GM12878 (cell line): ENCODE results near the gene RAB31. TPM values are rescaled to one million over a fixed set of nuclear protein-coding genes. Genes with fewer than 3 reads are reported as not detected.

Source experiments
- ATAC-seq: fragments of 200-7000 bp; cut with Tn5 transposase; 3 replicates; pipeline ENCODE4 v1.9.1; 2020; ENCODE audit warnings: mild to moderate bottlenecking, moderate library complexity
- BruUV-seq: library from RNA; stranded (reverse); fragments of 400-500 nt; replicated peaks from 2 replicates; lab custom pipeline; 2021; lab: Mats Ljungman, UMichigan
- CTCF ChIA-PET: fragments of 300-600 bp; sonication (Branson Sonifier 250); formaldehyde crosslinking; extraction: SDS; loops from one replicate; lab custom pipeline; 2021; ENCODE audit warnings: inconsistent platforms; lab: Yijun Ruan, JAX
- POLR2A ChIA-PET: fragments of 350-600 bp; formaldehyde crosslinking; extraction: SDS; loops from one replicate; lab custom pipeline; 2021; ENCODE audit warnings: inconsistent platforms; lab: Charles Lee
- RAD21 ChIA-PET: fragments of 300-600 bp; sonication (Branson Sonifier 250); formaldehyde crosslinking; loops from one replicate; lab custom pipeline; 2023; ENCODE audit warnings: antibody characterized with exemption; ENCODE audit not compliant: unreplicated experiment; lab: Charles Lee
- SMC1A ChIA-PET: fragments of 300-600 bp; sonication (Branson Sonifier 250); formaldehyde crosslinking; loops from one replicate; lab custom pipeline; 2023; ENCODE audit not compliant: unreplicated experiment, uncharacterized antibody; lab: Charles Lee
- DNase-seq: peaks from one replicate; pipeline ENCODE4 v3.0.0-alpha.2; 2011; ENCODE audit warnings: low read depth, low spot score
- FAIRE-seq: peaks from 3 replicates; lab custom pipeline; 2011; peaks lifted over from hg19 to GRCh38; lab: Jason Lieb, UNC
- H2AFZ ChIP-seq: 2 replicates; pipeline ENCODE4 v1.6.0; 2011; ENCODE audit warnings: low read depth, low read length, control low read depth; ENCODE audit not compliant: control insufficient read depth
- H3K27ac ChIP-seq: 2 replicates; pipeline ENCODE4 v1.5.1; 2011; ENCODE audit warnings: control low read depth; ENCODE audit not compliant: control insufficient read depth, insufficient read depth
- H3K27me3 ChIP-seq, 2 experiments: replicated peaks in 1 of 2; 2 replicates each; pipeline versions ENCODE4 v1.6.0 to v1.6.1; 2011; ENCODE audit warnings: low read length in 1 of 2; ENCODE audit not compliant: control insufficient read depth in 2 of 2, insufficient read depth in 2 of 2
- H3K36me3 ChIP-seq, 2 experiments: 2 replicates each; pipeline ENCODE4 v1.5.1; 2011; ENCODE audit warnings: low read length in 1 of 2; ENCODE audit not compliant: control insufficient read depth in 2 of 2, insufficient read depth in 2 of 2
- H3K4me1 ChIP-seq: 2 replicates; pipeline ENCODE4 v1.6.1; 2011; ENCODE audit warnings: mild to moderate bottlenecking, low read length, moderate library complexity, mixed read lengths; ENCODE audit not compliant: control insufficient read depth, insufficient read depth
- H3K4me2 ChIP-seq: 2 replicates; pipeline ENCODE4 v1.6.0; 2011; ENCODE audit warnings: control low read depth; ENCODE audit not compliant: control insufficient read depth, insufficient read depth
- H3K4me3 ChIP-seq: fragments of 200-600 bp; sonication (generic); 2 replicates; pipeline ENCODE4 v1.5.1; 2016
- H3K79me2 ChIP-seq: 2 replicates; pipeline ENCODE4 v1.6.0; 2011; ENCODE audit warnings: low read length; ENCODE audit not compliant: control insufficient read depth, insufficient read depth
- H3K9ac ChIP-seq: 2 replicates; pipeline ENCODE4 v1.8.0; 2011; ENCODE audit warnings: low read length, control low read depth, mixed read lengths; ENCODE audit not compliant: control insufficient read depth, insufficient read depth
- H3K9me3 ChIP-seq: replicated peaks from 3 replicates; pipeline ENCODE4 v1.5.1; 2011; ENCODE audit warnings: mild to moderate bottlenecking, low read length; ENCODE audit not compliant: control insufficient read depth, insufficient read depth
- H4K20me1 ChIP-seq: 2 replicates; pipeline ENCODE4 v1.6.0; 2011; ENCODE audit not compliant: control insufficient read depth, insufficient read depth
- BRCA1 ChIP-seq: IDR thresholded peaks from 2 replicates; pipeline ENCODE4 v1.6.1; 2011; ENCODE audit warnings: low read depth, low read length, improper control_type of control experiment
- CEBPZ ChIP-seq: fragments of 150-350 bp; IDR thresholded peaks from 2 replicates; pipeline ENCODE4 v1.6.1; 2016; ENCODE audit warnings: low read depth, low read length
- LARP7 ChIP-seq: fragments of 450-650 bp; IDR thresholded peaks from 2 replicates; pipeline ENCODE4 v1.6.1; 2017; ENCODE audit warnings: mild to moderate bottlenecking
- MEF2B ChIP-seq: fragments of 450-650 bp; IDR thresholded peaks from 2 replicates; pipeline ENCODE4 v1.6.1; 2018; ENCODE audit warnings: mild to moderate bottlenecking, moderate library complexity; ENCODE audit not compliant: partially characterized antibody, poor library complexity, severe bottlenecking
- NFYB ChIP-seq: IDR thresholded peaks from 2 replicates; pipeline ENCODE4 v1.6.1; 2011; ENCODE audit warnings: low read depth, mild to moderate bottlenecking, low read length, improper control_type of control experiment, moderate library complexity; ENCODE audit not compliant: insufficient read depth
- POLR2A ChIP-seq: IDR thresholded peaks from 2 replicates; pipeline ENCODE4 v1.6.1; 2011; ENCODE audit warnings: low read depth, mild to moderate bottlenecking, low read length
- POLR2AphosphoS5 ChIP-seq: IDR thresholded peaks from 2 replicates; pipeline ENCODE4 v1.6.1; 2011; ENCODE audit warnings: mild to moderate bottlenecking, low read length, inconsistent platforms
- TBL1XR1 ChIP-seq: IDR thresholded peaks from 2 replicates; pipeline ENCODE4 v1.6.1; 2012; ENCODE audit warnings: low read depth, low read length, improper control_type of control experiment
- ZBTB11 ChIP-seq: fragments of 450-650 bp; formaldehyde crosslinking; IDR thresholded peaks from 2 replicates; pipeline ENCODE4 v1.5.0; 2022; ENCODE audit warnings: mild to moderate bottlenecking, missing genetic modification characterization
- WGBS: methylation state at CpG from one replicate; pipeline ENCODE4 v1.1.6; 2016; ENCODE audit warnings: low lambda C conversion rate; ENCODE audit not compliant: insufficient replicate concordance, insufficient coverage; ENCODE audit errors: missing lambda C conversion rate; 5-methylcytosine and 5-hydroxymethylcytosine counted together
- in situ Hi-C: fragments of 300-500 bp; cut with MboI; formaldehyde crosslinking; loops from 9 replicates; pipeline ENCODE4 v1.14.3; 2018; ENCODE audit warnings: mixed read lengths
- intact Hi-C: fragments of 100-400 bp; cut with micrococcal nuclease; formaldehyde crosslinking; loops from one replicate; pipeline ENCODE4 v1.14.2; 2022; ENCODE audit not compliant: unreplicated experiment
- polyA plus RNA-seq, 11 experiments: library from polyadenylated mRNA; depleted of rRNA in 4 of 11; unstranded in 6 of 11; stranded (reverse) in 5 of 11; fragments of >200 nt; fragmentation: Nextera tagmentation in 4 of 11; fragmentation: Illumina TruSeq in 1 of 11; extraction: Ambion mirVana in 4 of 11; extraction: Trizol in 1 of 11; gene quantifications; 1 replicate in 1 of 11; 2 replicates in 10 of 11; pipeline versions ENCODE4 v1.2.1 to v1.2.3, GENCODE V29; 2011 to 2016; ENCODE audit warnings: inconsistent platforms in 2 of 11, missing spikeins in 2 of 11, low read depth in 1 of 11
- total RNA-seq, 4 experiments: library from RNA; depleted of rRNA in 3 of 4; stranded (reverse); fragments of >200 nt in 3 of 4; fragmentation: Illumina TruSeq in 1 of 4; extraction: Trizol in 1 of 4; gene quantifications; 2 replicates each; pipeline versions ENCODE4 v1.2.1 to v1.2.3, GENCODE V29; 2013 to 2021
- TF ChIP-seq, protein P1 (sequence below): fragments of 450-650 bp; formaldehyde crosslinking; IDR thresholded peaks from 2 replicates; pipeline ENCODE4 v1.4.0; 2022; ENCODE audit warnings: mild to moderate bottlenecking, moderate library complexity

RAB31 gene
- total and polyA plus RNA-seq, 10 of the 15 experiments (the other 5 are each of a cell fraction or from before 2014, with no cell fraction given) = 0.80 to 23.3 (median 12.2) TPM

DNA sequence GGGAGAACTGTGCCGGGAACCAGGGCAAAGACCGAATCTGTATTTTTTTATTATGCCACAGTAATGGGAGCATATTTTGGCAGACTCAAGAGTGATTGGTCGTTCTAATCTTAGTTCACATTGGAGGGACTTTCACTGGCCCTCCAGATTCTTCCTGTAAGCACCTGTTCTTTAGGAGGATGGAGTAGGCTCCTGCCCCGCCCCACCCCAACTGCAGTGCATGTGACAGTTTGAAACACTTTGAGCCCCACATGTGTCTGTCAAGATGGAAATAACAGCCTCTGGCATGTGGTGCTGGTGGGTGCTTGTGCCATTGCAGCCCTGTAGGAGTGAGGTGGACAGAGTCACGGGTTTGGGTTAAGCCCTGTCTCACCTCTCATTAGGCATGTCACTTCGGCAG, 134.3 kb downstream of the RAB31 start:
- Histone ChIP-seq H3K4me1 (no peaks in the 10 kb centered on the region), H3K27me3 (peaks cover 0 to 2% of the 10 kb centered on the region in 2 experiments; a peak in 2 of 4 replicates), H3K36me3 (no peaks in the 10 kb centered on the region), H3K4me3 (no peak overlapping the region), H3K79me2 (no peaks in the 10 kb centered on the region), H2AFZ (no peak overlapping the region), H4K20me1 (no peaks in the 10 kb centered on the region), H3K27ac (no peak overlapping the region), H3K9me3 (no peaks in the 10 kb centered on the region), H3K9ac (no peak overlapping the region), H3K4me2 (no peak overlapping the region)
- no peak for FAIRE-seq
- ChIA-PET CTCF (no interaction called here), POLR2A (no interaction called here), SMC1A (no interaction called here), RAD21 (no interaction called here)
- in situ Hi-C loops (loop anchor here (5.0 kb wide), 1 partner anchor 50 kb away; no protein-coding TSS in a partner anchor), intact Hi-C loops (no loop called here)
- ATAC-seq = no peak
- TF ChIP-seq BRCA1 (no peak), POLR2A (no peak), TBL1XR1 (no peak), NFYB (no peak), ZBTB11 (no peak), POLR2AphosphoS5 (no peak), LARP7 (no peak), CEBPZ (no peak), MEF2B (no peak)
- TF ChIP-seq, protein P1, sequence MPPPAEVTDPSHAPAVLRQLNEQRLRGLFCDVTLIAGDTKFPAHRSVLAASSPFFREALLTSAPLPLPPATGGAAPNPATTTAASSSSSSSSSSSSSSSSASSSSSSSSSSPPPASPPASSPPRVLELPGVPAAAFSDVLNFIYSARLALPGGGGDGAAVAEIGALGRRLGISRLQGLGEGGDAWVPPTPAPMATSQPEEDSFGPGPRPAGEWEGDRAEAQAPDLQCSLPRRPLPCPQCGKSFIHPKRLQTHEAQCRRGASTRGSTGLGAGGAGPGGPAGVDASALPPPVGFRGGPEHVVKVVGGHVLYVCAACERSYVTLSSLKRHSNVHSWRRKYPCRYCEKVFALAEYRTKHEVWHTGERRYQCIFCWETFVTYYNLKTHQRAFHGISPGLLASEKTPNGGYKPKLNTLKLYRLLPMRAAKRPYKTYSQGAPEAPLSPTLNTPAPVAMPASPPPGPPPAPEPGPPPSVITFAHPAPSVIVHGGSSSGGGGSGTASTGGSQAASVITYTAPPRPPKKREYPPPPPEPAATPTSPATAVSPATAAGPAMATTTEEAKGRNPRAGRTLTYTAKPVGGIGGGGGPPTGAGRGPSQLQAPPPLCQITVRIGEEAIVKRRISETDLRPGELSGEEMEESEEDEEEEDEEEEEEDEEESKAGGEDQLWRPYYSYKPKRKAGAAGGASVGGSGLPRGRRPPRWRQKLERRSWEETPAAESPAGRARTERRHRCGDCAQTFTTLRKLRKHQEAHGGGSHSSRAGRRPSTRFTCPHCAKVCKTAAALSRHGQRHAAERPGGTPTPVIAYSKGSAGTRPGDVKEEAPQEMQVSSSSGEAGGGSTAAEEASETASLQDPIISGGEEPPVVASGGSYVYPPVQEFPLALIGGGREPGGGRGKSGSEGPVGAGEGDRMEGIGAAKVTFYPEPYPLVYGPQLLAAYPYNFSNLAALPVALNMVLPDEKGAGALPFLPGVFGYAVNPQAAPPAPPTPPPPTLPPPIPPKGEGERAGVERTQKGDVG = no peak
- WGBS = 94% methylated on average over 6 of the region's 6 CpGs
- BruUV-seq = no TSS peak
- no peak for DNase-seq
